SK-N-SH (cell line): ENCODE data around the gene NOTCH3.

Experiments
- JUND ChIP-seq: IDR thresholded peaks from 2 replicates; pipeline ENCODE4 v1.4.0; 2012
- MEF2A ChIP-seq: IDR thresholded peaks from 2 replicates; pipeline ENCODE4 v1.4.0; 2012; ENCODE audit warnings: low read depth, borderline replicate concordance
- NRF1 ChIP-seq: IDR thresholded peaks from 2 replicates; pipeline ENCODE4 v1.6.1; 2012; ENCODE audit warnings: low read depth, mild to moderate bottlenecking, low read length
- RAD21 ChIP-seq: IDR thresholded peaks from 2 replicates; pipeline ENCODE4 v1.6.1; 2012; ENCODE audit warnings: mild to moderate bottlenecking, low read length

GRCh38 chr19:15249972-15250639, 49.3 kb upstream of the NOTCH3 start:
- no peak for TF ChIP-seq JUND
- TF ChIP-seq RAD21, result no peak
- no peak for TF ChIP-seq NRF1
- TF ChIP-seq MEF2A, result no peak
